NB4 (cell line): Measurements from ENCODE around the gene RNASEH2A.

Source experiments
- DNase-seq: peaks from one replicate; pipeline ENCODE4 v3.0.0; 2010; ENCODE audit warnings: low read depth
- H3K4me3 ChIP-seq: one replicate; pipeline ENCODE4 v1.5.1; 2011; ENCODE audit warnings: mild to moderate bottlenecking, low read depth, low read length, moderate library complexity
- CTCF ChIP-seq: IDR thresholded peaks from one replicate; pipeline ENCODE4 v1.5.1; 2012; ENCODE audit warnings: low read depth, low read length
- MAX ChIP-seq: IDR thresholded peaks from 2 replicates; pipeline ENCODE4 v1.6.1; 2011; ENCODE audit warnings: low read depth, low read length
- MYC ChIP-seq: IDR thresholded peaks from 2 replicates; pipeline ENCODE4 v1.6.1; 2011; ENCODE audit warnings: low read depth, low read length
- POLR2A ChIP-seq: IDR thresholded peaks from 2 replicates; pipeline ENCODE4 v1.6.1; 2011; ENCODE audit warnings: mild to moderate bottlenecking; ENCODE audit not compliant: insufficient read length; ENCODE audit errors: extremely low read depth

RNASEH2A gene

DNA sequence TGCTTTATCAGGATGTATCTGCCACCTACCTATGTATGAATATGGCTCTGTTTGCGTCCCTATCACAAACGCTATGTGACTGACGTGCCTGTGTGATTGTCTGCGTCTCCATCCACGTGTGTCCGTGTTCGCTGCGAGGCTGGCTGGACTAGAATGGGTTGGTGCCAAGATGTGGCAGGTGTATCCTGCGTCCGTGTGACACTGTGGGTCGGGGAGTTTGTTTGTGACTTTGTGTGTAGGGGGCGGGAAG lies 24.3 kb upstream of the RNASEH2A start:
- H3K4me3 ChIP-seq = peak overlapping the region; percentile 29
- no peak for DNase-seq
- TF ChIP-seq CTCF (no peak), MYC (no peak)

DNA sequence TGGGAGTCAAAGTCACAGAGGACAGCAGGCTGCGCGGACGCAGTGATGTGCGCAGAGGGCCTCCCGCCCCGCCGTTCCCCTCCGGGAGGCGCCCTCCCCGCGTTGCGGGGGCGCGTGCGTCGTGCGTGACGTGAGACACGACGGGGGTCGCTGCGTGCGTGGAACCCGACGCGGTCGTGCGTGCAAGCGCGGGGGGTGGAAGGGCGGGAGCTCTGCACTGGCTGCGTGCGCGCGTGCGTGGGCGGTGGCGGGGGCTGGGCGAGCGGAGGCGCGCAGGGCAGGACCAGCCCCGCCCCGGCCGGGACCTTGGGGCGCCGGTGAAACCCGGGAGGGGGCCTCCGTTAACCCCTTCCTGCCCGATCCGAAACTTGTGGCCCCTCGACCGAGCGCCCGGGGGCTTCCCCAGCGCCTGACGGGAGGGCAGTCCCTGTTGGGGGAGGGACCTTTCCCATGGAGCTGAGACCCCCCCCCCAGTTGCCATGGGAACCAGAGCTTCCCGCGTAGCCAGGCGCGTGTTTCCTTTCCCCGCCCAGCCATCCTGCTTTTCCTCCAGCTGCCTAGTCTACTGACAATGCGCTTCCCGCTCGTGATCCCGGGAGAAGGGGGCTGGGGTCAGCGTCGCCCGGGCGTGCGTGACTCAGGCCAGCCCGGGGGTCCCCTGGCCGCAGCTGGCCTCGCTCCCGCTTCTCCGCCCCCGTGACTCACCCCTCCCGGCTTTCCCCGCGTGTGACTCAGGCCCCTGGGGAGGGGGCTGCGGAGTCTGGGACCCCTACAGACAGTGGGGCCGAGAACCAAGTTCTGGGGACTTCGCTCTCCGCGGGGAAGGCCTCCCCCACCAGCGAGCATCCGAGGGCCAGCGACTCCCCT lies 23.7 kb upstream of the RNASEH2A start:
- H3K4me3 ChIP-seq = peak overlapping the region; percentile 34
- TF ChIP-seq MYC (no peak), POLR2A (peak; percentile 16), MAX (peak; percentile 60), CTCF (no peak)
- DNase-seq = peak; percentile 80

- H3K4me3 ChIP-seq = peak overlapping the region; percentile 34
- no peak for TF ChIP-seq POLR2A
- no peak for TF ChIP-seq CTCF
- TF ChIP-seq MAX = no peak
- TF ChIP-seq MYC = no peak
- peak; percentile 85 for DNase-seq
These were observed 23.0 kb upstream of the RNASEH2A start for GRCh38 chr19:12783291-12783848.

GRCh38 chr19:12783849-12784393 lies 22.5 kb upstream of the RNASEH2A start:
- peak; percentile 23 for DNase-seq
- peak overlapping the region; percentile 17 for H3K4me3 ChIP-seq
- TF ChIP-seq CTCF = no peak

DNA sequence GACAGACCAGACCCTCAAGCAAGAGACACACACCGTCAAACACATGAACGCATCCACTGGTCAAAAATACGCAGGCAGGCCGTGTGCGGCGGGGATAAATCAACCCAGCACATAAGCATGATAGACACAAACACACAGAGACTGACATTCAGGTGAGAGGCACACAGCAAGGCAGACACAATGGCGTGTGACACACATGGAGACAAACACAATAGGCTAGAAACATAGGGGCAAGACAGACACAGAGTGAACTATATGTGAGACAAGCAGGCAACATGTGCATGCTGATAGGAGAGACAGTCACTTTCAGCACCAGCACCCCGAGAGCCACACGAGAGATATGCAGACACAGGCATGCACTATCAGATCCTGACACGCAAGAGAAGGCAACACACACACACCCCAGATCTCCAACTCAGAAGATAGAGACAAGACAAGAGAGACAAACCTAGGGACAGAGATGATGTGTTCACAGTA lies 22.0 kb upstream of the RNASEH2A start:
- peak; percentile 29 for DNase-seq
- H3K4me3 ChIP-seq = no peak overlapping the region
- TF ChIP-seq CTCF (no peak), MAX (no peak), POLR2A (no peak), MYC (no peak)
